Mammary microvascular endothelial cell (primary cell): ENCODE results near the gene SURF4. TPM values are rescaled to one million over a fixed set of nuclear protein-coding genes. Genes with fewer than 3 reads are reported as not detected.

Source experiments
- total RNA-seq: library from RNA; depleted of rRNA; stranded (reverse); fragments of >200 nt; gene quantifications from 2 replicates; pipeline ENCODE4 v1.2.3, GENCODE V29; 2015

The SURF4 gene
- 200 and 222 TPM in 2 replicates for total RNA-seq

GRCh38 chr9:133375724-133376654 lies at the start of gene SURF4, which contains the start of gene STKLD1:
Gene SURF4 (minus strand): TSS chr9:133376060. CDS start chr9:133375969, 91 bp downstream.
Gene STKLD1 (plus strand): TSS chr9:133376366. CDS start chr9:133376474, 108 bp downstream.

GRCh38 chr9:133421615-133422542 lies 46.0 kb upstream of the SURF4 start, which contains the start of gene ADAMTS13:
Gene ADAMTS13 (plus strand): TSS chr9:133422367. CDS start chr9:133422444, 77 bp downstream.

GRCh38 chr9:133417541-133418461 lies 41.9 kb upstream of the SURF4 start, which contains the start of gene REXO4:
Gene REXO4 (minus strand): TSS chr9:133418010. CDS start chr9:133417844, 166 bp downstream.

GRCh38 chr9:133356391-133357091 lies 19.3 kb downstream of the SURF4 start, which contains the start of the genes SURF1 and SURF2:
Gene SURF1 (minus strand): TSS chr9:133356487. CDS start chr9:133356453, 34 bp downstream.
Gene SURF2 (plus strand): TSS chr9:133356550. CDS start chr9:133356593, 43 bp downstream.

GRCh38 chr9:133347985-133348717 lies 27.7 kb downstream of the SURF4 start, which contains the start of the genes MED22 and RPL7A:
Gene MED22 (minus strand): TSS chr9:133348131. CDS start chr9:133346662, 1,469 bp downstream.
Gene RPL7A (plus strand): TSS chr9:133348218. CDS start chr9:133348244, 26 bp downstream.

GRCh38 chr9:133335924-133336811 lies 39.7 kb downstream of the SURF4 start, which contains the start of gene SURF6:
Gene SURF6 (minus strand): TSS chr9:133336188. CDS start chr9:133336132, 56 bp downstream.

Other genes starting within 250 kb of the SURF4 start
- gene GBGT1, start 212.1 kb downstream of the SURF4 start, total RNA-seq, result 6.0 and 6.4 TPM in 2 replicates
- not detected in 2 replicates for gene OBP2B, start 166.8 kb downstream of the SURF4 start, total RNA-seq
- gene ABO, start 100.9 kb downstream of the SURF4 start, total RNA-seq, result not detected in 2 replicates
- gene SURF6, start 39.9 kb downstream of the SURF4 start, total RNA-seq, result 13.1 and 13.5 TPM in 2 replicates
- gene MED22, start 27.9 kb downstream of the SURF4 start, total RNA-seq, result 18.1 and 19.2 TPM in 2 replicates
- 2,602 and 2,758 TPM in 2 replicates for gene RPL7A, start 27.8 kb downstream of the SURF4 start, total RNA-seq
- gene SURF1, start 19.6 kb downstream of the SURF4 start, total RNA-seq, result 33.4 and 35.7 TPM in 2 replicates
- gene SURF2, start 19.5 kb downstream of the SURF4 start, total RNA-seq, result 11.5 and 17.1 TPM in 2 replicates
- gene STKLD1, start 306 bp upstream of the SURF4 start, total RNA-seq, result 0.49 TPM in 1 of 2 replicates, not detected in the other
- gene REXO4, start 42.0 kb upstream of the SURF4 start, total RNA-seq, result 21.1 and 23.7 TPM in 2 replicates
- 0.20 and 0.59 TPM in 2 replicates for gene ADAMTS13, start 46.3 kb upstream of the SURF4 start, total RNA-seq
- 2.2 and 5.0 TPM in 2 replicates for gene CACFD1, start 83.9 kb upstream of the SURF4 start, total RNA-seq
- gene SLC2A6, start 103.0 kb upstream of the SURF4 start, total RNA-seq, result 57.0 and 62.3 TPM in 2 replicates
- gene MYMK, start 148.9 kb upstream of the SURF4 start, total RNA-seq, result not detected in 2 replicates
- gene ADAMTSL2, start 158.6 kb upstream of the SURF4 start, total RNA-seq, result not detected in 2 replicates
- not detected in 2 replicates for gene FAM163B, start 233.3 kb upstream of the SURF4 start, total RNA-seq